Fibroblast of gingiva (primary cell): ENCODE results near the gene TPGS1.
A peak's percentile ranks its signal among the peaks of the same experiment; 100 is the strongest.

Source experiments
- DNase-seq: peaks from one replicate; pipeline ENCODE4 v3.0.0-alpha.2; 2011; ENCODE audit warnings: low read depth

TPGS1 gene

DNA sequence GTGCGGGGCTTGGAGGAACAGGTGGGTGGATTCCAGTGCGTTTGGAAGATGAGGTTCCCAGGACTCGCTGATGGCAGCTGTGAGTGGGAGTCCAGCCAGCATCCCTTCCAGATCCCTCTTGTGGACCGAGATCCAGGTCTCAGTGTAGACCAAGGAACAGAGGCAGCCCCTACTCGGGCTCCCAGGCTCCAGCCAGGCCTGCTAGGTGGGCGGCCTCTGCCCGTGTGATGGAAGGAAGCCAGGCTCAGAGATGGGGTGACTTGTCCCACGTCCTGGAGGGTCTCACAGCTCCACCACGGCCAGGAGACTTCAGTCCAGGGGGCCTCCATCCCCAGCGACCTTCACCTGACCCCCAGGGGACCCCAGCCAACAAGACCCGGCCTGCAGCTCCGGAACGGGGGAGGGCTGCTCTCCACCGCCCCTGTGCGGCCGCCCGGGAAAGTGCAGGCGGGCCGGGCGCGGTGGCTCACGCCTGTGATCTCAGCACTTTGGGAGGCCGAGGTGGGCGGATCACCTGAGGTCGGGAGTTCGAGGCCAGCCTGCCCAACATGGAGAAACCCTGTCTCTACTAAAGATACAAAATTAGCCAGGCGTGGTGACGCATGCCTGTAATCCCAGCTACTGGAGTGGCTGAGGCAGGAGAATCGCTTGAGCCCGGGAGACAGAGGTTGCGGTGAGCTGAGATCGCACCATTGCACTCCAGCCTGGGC is 11.7 kb upstream of the TPGS1 start:
- no peak for DNase-seq

GRCh38 chr19:496112-496665 is 11.1 kb upstream of the TPGS1 start, which contains the start of gene MADCAM1:
Gene MADCAM1, plus strand, starts transcription at chr19:496486. Its CDS starts 14 bp downstream, at chr19:496500.
- no peak for DNase-seq

DNA sequence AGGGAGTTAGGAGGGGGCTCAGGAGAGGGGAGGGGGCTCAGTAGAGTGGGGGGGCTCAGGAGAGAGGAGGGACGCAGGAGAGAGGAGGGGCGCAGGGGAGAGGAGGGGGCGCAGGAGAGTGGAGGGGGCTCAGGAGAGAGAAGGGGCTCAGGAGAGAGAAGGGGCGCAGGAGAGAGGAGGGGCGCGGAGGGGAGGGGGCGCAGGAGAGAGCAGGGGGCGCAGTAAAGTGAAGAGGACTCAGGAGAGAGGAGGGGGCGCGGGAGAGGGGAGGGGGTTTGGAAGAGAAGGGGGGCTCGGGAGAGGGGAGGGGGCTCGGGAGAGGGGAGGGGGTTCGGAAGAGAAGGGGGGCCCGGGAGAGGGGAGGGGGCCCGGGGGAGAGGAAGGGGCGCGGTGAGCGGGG is 10.3 kb upstream of the TPGS1 start:
- no peak for DNase-seq

DNA sequence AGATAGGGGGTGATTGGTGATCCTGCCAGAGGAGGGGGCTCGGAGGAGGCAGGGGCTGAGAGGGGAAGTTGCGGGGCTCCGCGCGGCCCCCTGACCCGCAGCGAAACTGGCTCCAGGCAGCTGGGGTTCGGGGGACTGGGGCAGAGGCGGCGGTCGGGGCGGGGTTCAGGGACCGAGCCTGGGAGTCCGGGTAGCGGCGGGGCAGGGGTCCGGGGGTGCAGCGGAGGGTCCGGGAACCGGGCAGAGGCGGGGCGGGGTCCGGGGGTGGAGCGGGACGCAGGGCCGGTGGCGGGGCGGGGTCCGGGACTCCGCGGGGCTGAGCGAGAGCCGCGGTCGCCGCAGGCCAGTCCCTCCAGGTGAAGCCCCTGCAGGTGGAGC is 9.8 kb upstream of the TPGS1 start:
- no peak for DNase-seq

GRCh38 chr19:497869-498510 is 9.3 kb upstream of the TPGS1 start:
- DNase-seq, result no peak

DNA sequence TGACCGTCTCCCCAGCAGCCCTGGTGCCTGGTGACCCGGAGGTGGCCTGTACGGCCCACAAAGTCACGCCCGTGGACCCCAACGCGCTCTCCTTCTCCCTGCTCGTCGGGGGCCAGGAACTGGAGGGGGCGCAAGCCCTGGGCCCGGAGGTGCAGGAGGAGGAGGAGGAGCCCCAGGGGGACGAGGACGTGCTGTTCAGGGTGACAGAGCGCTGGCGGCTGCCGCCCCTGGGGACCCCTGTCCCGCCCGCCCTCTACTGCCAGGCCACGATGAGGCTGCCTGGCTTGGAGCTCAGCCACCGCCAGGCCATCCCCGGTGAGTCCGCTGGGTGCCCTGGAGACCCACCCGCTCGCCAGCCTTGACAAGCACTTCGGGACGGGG is 8.8 kb upstream of the TPGS1 start:
- no peak for DNase-seq

- no peak for DNase-seq
These were observed 8.2 kb upstream of the TPGS1 start for GRCh38 chr19:498977-499623.

- no peak for DNase-seq
These were observed 5.7 kb upstream of the TPGS1 start for GRCh38 chr19:501646-502045.

GRCh38 chr19:504616-505015 is 2.7 kb upstream of the TPGS1 start:
- no peak for DNase-seq

DNA sequence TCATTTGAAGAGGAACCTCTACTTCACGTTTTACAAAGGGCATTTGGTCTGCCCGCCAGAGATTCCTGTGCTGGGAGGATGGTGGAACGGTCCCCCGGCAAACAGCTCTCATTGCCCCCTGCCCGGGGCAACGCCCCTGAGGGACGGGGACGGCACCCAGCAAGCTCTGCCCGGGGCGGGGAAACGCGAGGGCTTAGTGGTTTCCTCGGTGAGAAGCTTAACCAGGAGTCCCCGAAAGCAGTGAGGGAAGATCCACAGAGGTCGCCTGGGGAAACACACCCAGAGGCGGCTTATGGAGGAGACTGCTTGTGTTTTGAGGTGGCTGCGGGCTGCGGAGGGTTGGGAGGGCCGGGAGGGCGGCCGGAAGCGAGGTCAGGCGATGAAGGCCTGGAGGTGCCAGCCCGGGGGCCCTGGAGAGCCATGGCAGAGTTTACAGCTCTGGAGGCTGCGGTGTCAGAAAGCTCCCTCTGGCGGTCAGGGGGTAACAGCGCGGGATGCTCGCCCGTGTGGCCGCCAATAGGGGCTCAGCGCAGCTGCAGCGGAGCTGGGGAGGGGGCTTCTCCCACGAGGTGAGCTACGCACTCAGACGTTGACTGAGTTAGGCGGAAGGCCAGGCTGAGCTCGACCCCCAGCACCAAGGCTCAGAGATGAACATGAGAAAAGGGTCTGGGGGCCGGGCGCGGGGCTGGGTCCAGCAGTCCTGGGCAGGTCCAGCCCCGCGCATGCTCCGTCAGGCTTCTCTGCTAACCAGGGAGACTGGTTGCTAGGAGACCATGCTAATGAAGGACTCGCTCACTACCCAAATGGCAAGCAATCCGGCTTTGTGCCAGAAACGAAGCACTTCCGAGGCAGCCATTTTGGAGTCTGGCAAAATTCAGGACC is 652 bp upstream of the TPGS1 start:
- DNase-seq, result peak; percentile 100

- DNase-seq, result no peak
These were observed 1.2 kb downstream of the TPGS1 start for GRCh38 chr19:508204-509150.

DNA sequence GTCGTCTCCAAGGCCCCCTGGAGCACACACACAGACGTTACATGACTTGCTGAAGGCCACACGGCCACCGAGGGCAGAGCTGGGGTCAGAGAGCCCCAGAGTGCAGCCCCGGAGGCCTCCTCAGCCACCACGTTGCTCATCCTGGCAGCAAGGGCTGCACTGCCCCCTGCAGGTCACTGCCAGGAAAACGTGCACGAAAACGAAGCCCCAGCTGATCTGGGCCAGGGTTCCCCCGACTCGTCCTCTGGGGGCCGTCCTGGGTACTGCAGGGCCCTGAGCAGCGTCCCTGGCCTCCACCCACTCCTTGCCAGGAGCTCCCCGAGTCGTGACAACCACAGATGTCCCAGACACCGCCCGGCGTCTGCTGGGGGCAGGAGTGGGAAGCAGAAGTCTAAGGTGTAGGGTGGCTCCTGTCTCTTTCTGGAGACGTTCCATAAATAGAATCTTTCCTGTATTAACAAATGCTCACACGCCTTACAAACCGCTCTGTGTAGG is 3.4 kb downstream of the TPGS1 start:
- peak; percentile 71 for DNase-seq

DNA sequence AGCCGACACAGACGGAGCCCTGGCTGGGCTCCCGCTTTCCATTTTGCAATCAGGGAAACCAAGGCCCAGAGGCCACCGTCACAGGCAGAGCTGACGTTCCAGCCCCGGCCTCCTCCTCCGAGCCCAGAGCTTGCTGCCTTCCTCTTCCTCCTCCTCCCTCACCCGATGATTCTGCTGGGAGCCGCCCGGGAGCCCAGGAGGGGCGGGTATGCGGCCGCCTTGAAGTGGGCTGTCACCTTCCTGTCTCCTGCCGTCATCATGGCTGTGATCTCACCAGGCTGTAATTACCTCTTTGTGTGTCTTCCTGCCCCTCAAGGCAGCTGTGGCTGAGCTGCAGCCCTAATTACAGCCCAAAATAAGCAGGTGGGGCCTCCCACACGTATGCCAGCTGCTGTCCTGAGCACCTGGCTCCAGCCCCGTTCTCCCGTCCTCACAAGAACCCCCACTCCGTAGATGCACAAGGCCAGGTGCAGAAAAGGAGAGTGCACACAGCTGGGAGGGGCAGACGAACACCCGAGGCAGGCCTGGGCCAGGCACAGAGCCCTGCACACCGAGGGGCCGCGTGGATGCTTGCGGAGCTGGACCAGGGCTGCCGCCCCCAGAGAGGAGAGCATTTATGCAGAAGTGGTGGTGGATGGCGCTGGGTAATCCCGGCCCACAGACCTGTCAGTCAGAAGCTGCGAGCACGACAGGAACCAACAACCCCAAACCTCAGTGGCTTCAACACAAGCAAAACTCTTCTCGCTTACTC is 4.0 kb downstream of the TPGS1 start:
- no peak for DNase-seq

GRCh38 chr19:512547-513365 is 5.5 kb downstream of the TPGS1 start:
- no peak for DNase-seq

DNA sequence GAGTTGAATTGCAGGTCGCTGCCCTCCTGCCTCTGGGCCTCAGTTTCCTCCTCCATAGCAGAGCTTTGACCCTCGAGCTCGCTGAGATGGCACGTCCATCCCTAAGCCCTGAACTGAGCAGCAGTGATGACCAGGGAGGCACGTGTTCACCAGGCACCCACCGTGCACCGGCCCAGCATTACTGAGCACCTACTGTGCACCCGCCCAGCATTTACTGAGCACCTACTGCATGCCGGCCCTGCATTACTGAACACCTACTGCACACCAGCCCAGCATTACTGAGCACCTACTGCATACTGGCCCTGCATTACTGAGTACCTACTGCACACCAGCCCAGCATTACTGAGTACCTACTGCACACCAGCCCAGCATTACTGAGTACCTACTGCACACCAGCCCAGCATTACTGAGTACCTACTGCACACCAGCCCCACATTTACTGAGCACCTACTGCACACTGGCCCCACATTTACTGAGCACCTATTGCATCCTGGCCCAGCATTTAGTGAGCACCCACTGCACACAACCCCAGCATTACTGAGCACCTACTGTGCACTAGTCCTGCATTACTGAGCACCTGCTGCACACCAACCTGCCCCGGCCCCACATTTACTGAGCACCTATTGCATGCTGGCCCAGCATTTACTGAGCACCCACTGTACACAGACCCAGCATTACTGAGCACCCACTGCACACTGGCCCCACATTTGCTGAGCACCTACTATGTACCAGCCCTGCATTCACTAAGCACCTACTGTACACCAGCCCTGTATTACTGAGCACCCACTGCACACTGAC is 6.3 kb downstream of the TPGS1 start:
- DNase-seq, result no peak

DNA sequence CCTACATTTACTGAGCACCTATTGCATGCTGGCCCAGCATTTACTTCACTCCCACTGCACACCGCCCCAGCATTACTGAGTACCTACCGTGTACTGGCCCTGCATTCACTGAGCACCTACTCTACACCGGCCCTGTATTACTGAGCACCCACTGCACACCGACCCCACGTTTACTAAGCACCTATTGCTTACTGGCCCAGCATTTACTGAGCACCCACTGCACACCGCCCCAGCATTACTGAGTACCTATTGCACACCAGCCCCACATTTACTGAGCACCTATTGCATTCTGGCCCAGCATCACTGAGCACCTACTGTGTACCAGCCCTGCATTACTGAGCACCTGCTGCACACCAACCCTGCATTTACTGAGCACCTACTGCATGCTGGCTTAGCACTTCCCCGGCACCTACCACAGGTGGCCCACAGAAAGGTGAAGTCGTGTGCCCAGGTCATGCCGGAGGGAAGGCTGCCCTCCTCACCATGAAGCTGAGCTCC is 6.9 kb downstream of the TPGS1 start:
- DNase-seq, result no peak

DNA sequence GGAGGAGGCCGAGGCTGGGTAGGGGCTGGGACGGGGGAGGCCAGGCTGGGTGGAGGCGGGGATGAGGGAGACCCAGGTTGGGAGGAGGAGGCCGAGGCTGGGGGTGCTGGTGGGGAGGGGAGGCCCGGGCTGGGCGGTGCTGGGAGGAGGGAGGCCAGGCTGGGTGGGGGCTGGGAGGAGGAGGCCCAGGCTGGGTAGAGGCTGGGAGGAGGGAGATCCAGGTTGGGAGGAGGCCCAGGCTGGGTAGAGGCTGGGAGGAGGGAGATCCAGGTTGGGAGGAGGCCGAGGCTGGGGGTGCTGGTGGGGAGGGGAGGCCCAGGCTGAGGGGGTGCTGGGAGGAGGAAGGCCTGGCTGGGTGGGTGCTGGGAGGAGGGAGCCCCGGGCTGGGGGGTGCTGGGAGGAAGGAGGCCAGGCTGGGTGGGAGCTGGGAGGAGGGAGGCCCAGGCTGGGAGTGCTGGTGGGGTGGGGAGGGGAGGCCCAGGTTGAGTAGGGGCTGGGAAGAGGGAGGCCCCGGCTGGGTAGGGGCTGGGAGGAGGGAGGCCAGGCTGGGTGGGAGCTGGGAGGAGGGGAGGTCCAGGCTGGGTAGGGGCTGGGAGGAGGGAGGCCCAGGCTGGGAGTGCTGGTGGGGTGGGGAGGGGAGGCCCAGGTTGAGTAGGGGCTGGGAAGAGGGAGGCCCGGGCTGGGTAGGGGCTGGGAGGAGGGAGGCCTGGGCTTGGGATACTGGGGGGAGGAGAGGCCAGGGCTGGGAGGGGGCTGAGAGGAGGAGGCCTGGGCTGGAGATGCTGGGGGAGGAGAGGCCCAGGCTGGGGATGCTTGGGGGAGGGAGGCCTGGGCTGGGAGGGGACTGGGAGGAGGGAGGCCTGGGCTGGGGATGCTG is 10.7 kb downstream of the TPGS1 start:
- no peak for DNase-seq
